Parathyroid adenoma (tissue), 2 donors: ENCODE results near the gene CAPZB.
"Not testable (repeated sequence)": the region's sequence is repeated elsewhere in the genome, so short reads cannot be mapped to it uniquely, and the experiment has no call there.

Experiments used
- H2AFZ ChIP-seq: fragments of 300-600 bp; sonication (generic); one replicate; pipeline ENCODE4 v1.7.0; 2017; ENCODE audit warnings: antibody characterized with exemption, mild to moderate bottlenecking
- H3K27ac ChIP-seq: fragments of 300-600 bp; sonication (generic); one replicate; pipeline ENCODE4 v1.7.0; 2017
- H3K27me3 ChIP-seq: fragments of 300-600 bp; sonication (generic); one replicate; pipeline ENCODE4 v1.7.0; 2017; ENCODE audit warnings: low read length; ENCODE audit not compliant: control insufficient read depth, insufficient read depth
- H3K36me3 ChIP-seq: fragments of 300-600 bp; sonication (generic); one replicate; pipeline ENCODE4 v1.7.0; 2017; ENCODE audit warnings: low read length; ENCODE audit not compliant: control insufficient read depth, insufficient read depth
- H3K4me1 ChIP-seq: fragments of 300-600 bp; sonication (generic); one replicate; pipeline ENCODE4 v1.7.0; 2017; ENCODE audit warnings: control low read depth
- H3K4me2 ChIP-seq: fragments of 300-600 bp; sonication (generic); one replicate; pipeline ENCODE4 v1.7.0; 2017; ENCODE audit warnings: low read length
- H3K4me3 ChIP-seq: fragments of 300-600 bp; sonication (generic); one replicate; pipeline ENCODE4 v1.7.0; 2017; ENCODE audit warnings: low read depth, low read length
- H3K79me2 ChIP-seq: fragments of 300-600 bp; sonication (generic); one replicate; pipeline ENCODE4 v1.7.0; 2017; ENCODE audit warnings: control low read depth
- H3K9ac ChIP-seq: fragments of 300-600 bp; sonication (generic); one replicate; pipeline ENCODE4 v1.7.0; 2017; ENCODE audit warnings: mild to moderate bottlenecking
- H3K9me3 ChIP-seq: fragments of 300-600 bp; sonication (generic); one replicate; pipeline ENCODE4 v1.7.0; 2017; ENCODE audit warnings: low read length; ENCODE audit not compliant: control insufficient read depth
- CTCF ChIP-seq: fragments of 300-600 bp; sonication (generic); IDR thresholded peaks from one replicate; pipeline ENCODE4 v1.7.0; 2017; ENCODE audit warnings: antibody characterized with exemption, mild to moderate bottlenecking
- donor health status: primary hyperparathyroidism.

Gene CAPZB

GRCh38 chr1:19307794-19308508 lies 177.4 kb downstream of the CAPZB start:
- H3K4me2 ChIP-seq: no peak overlapping the region
- no peak overlapping the region for H2AFZ ChIP-seq
- H3K4me1 ChIP-seq: no peaks in the 10 kb centered on the region
- no peak overlapping the region for H3K27ac ChIP-seq
- H3K36me3 ChIP-seq: no peaks in the 10 kb centered on the region
- H3K9ac ChIP-seq: no peak overlapping the region
- no peaks in the 10 kb centered on the region for H3K79me2 ChIP-seq
- H3K9me3 ChIP-seq: no peaks in the 10 kb centered on the region
- no peak overlapping the region for H3K4me3 ChIP-seq
- H3K27me3 ChIP-seq: no peaks in the 10 kb centered on the region
- TF ChIP-seq CTCF: no peak

GRCh38 chr1:19306941-19307340 lies 178.4 kb downstream of the CAPZB start:
- no peak overlapping the region for H3K9ac ChIP-seq
- no peaks in the 10 kb centered on the region for H3K9me3 ChIP-seq
- no peak overlapping the region for H3K4me2 ChIP-seq
- no peaks in the 10 kb centered on the region for H3K4me1 ChIP-seq
- H3K27ac ChIP-seq: no peak overlapping the region
- no peak overlapping the region for H2AFZ ChIP-seq
- no peaks in the 10 kb centered on the region for H3K27me3 ChIP-seq
- H3K4me3 ChIP-seq: no peak overlapping the region
- no peaks in the 10 kb centered on the region for H3K36me3 ChIP-seq
- H3K79me2 ChIP-seq: no peaks in the 10 kb centered on the region
- no peak for TF ChIP-seq CTCF

DNA sequence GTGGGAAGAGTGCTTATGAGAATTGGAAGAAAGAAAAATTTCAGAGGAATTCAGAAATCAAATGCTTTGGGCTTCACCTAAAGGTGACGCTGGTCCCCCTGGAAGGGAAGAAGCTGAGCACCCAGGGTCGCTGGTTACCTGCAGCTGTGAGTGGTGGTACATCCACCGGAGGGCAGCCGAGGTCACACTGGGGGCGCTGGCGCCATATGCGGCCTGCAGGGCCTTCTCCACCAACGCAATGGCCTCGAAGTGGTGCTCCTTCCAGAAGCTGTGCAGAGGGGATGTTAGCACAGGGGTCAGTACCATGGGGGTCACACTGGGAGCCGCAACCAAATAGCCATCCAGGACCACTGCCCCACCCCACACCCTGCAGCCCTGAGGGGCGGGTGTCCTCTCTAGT lies 179.5 kb downstream of the CAPZB start:
- no peak overlapping the region for H3K4me3 ChIP-seq
- H3K4me2 ChIP-seq: no peak overlapping the region
- H2AFZ ChIP-seq: no peak overlapping the region
- H3K27ac ChIP-seq: no peak overlapping the region
- no peak overlapping the region for H3K9ac ChIP-seq
- no peak for TF ChIP-seq CTCF
- H3K79me2 ChIP-seq: no peaks in the 10 kb centered on the region
- H3K4me1 ChIP-seq: no peaks in the 10 kb centered on the region
- no peaks in the 10 kb centered on the region for H3K27me3 ChIP-seq
- H3K36me3 ChIP-seq: no peaks in the 10 kb centered on the region
- H3K9me3 ChIP-seq: no peaks in the 10 kb centered on the region

DNA sequence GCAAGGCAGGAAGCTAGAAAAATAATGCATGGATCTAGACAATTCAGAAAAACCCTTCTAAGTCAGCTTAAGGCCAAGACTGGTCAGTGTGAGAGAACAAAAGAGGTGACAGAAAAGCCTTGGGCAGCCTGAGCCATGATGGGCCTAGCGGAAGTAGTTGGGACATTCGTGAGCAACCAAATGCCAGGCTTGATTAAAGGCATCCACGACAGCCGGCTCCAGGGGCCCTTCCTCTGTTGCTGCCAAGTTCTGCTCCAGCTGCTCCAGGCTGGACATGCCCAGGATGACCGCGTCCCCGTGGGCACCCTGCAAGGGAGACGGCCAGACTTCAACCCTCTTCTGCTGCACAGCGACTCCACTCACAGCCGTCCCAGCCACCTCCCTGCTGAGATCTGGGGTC lies 181.3 kb downstream of the CAPZB start:
- not testable (repeated sequence) for H3K4me2 ChIP-seq, H3K36me3 ChIP-seq, H3K4me1 ChIP-seq, H3K9me3 ChIP-seq, H3K9ac ChIP-seq, H2AFZ ChIP-seq, H3K79me2 ChIP-seq, H3K27me3 ChIP-seq, H3K4me3 ChIP-seq, H3K27ac ChIP-seq

DNA sequence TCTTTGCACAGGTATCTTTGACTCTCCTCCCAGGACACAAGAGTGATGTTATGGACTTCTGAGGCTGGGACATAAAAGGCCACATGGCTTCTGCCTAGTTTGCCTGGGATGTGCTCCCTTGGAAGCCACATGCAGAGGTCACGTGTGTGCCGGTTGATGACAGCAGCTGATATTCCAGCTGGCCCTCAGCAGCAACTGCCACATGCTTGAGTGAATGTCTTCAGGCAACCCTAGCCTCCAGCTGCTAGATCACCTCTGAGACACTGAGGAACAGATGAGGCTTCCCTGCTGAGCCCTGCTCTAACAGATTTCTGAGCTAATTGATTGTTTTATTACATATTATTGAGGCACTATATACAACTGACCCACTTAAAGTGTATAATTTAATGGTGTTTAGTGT lies 185.1 kb downstream of the CAPZB start:
- no peak overlapping the region for H3K4me2 ChIP-seq
- no peaks in the 10 kb centered on the region for H3K4me1 ChIP-seq
- no peak overlapping the region for H2AFZ ChIP-seq
- H3K79me2 ChIP-seq: no peaks in the 10 kb centered on the region
- no peak overlapping the region for H3K9ac ChIP-seq
- H3K9me3 ChIP-seq: no peaks in the 10 kb centered on the region
- no peak for TF ChIP-seq CTCF
- H3K27ac ChIP-seq: no peak overlapping the region
- H3K4me3 ChIP-seq: no peak overlapping the region
- H3K27me3 ChIP-seq: no peaks in the 10 kb centered on the region
- H3K36me3 ChIP-seq: no peaks in the 10 kb centered on the region
